HUES48 (cell line): ENCODE data around the gene SGCA.
A peak's percentile ranks its signal among the peaks of the same experiment; 100 is the strongest.

Experiments used
- H3K27ac ChIP-seq: one replicate; pipeline ENCODE4 v1.7.0; 2013; ENCODE audit warnings: low read depth, low read length, inconsistent platforms
- H3K27me3 ChIP-seq: 2 replicates; pipeline ENCODE4 v1.6.1; 2013; ENCODE audit warnings: mild to moderate bottlenecking, low read length; ENCODE audit not compliant: control insufficient read depth, insufficient read depth
- H3K36me3 ChIP-seq: 2 replicates; pipeline ENCODE4 v1.6.1; 2013; ENCODE audit warnings: low read length; ENCODE audit not compliant: control insufficient read depth, insufficient read depth
- H3K4me1 ChIP-seq: 2 replicates; pipeline ENCODE4 v1.6.1; 2013; ENCODE audit warnings: mild to moderate bottlenecking, low read length; ENCODE audit not compliant: control insufficient read depth, insufficient read depth
- H3K4me3 ChIP-seq: 2 replicates; pipeline ENCODE4 v1.5.1; 2013; ENCODE audit warnings: mild to moderate bottlenecking, low read depth, low read length
- H3K9ac ChIP-seq: 2 replicates; pipeline ENCODE4 v1.6.1; 2013; ENCODE audit warnings: mild to moderate bottlenecking, low read depth, low read length, moderate library complexity
- H3K9me3 ChIP-seq: 2 replicates; pipeline ENCODE4 v1.6.1; 2013; ENCODE audit warnings: low read length; ENCODE audit not compliant: control insufficient read depth, insufficient read depth

Gene SGCA

GRCh38 chr17:50199803-50200456, 34.1 kb downstream of the SGCA start:
- H3K4me3 ChIP-seq = peak overlapping the region; percentile 72
- no peak overlapping the region for H3K9ac ChIP-seq
- no peaks in the 10 kb centered on the region for H3K4me1 ChIP-seq
- H3K36me3 ChIP-seq = peaks cover 36% of the 10 kb centered on the region
- H3K27ac ChIP-seq = peak overlapping the region; percentile 69
- no peaks in the 10 kb centered on the region for H3K9me3 ChIP-seq
- H3K27me3 ChIP-seq = peaks cover 22% of the 10 kb centered on the region

- H3K27me3 ChIP-seq = peaks cover 27% of the 10 kb centered on the region
- H3K36me3 ChIP-seq = peaks cover 29% of the 10 kb centered on the region
- no peaks in the 10 kb centered on the region for H3K9me3 ChIP-seq
- H3K4me1 ChIP-seq = no peaks in the 10 kb centered on the region
- H3K4me3 ChIP-seq = peak overlapping the region; percentile 72
- H3K27ac ChIP-seq = peak overlapping the region; percentile 69
- H3K9ac ChIP-seq = 0 out of 2 replicates have a peak overlapping the region, but pooled peaks have one; percentile 11
Measured at GRCh38 chr17:50200457-50201275, 34.9 kb downstream of the SGCA start.

DNA sequence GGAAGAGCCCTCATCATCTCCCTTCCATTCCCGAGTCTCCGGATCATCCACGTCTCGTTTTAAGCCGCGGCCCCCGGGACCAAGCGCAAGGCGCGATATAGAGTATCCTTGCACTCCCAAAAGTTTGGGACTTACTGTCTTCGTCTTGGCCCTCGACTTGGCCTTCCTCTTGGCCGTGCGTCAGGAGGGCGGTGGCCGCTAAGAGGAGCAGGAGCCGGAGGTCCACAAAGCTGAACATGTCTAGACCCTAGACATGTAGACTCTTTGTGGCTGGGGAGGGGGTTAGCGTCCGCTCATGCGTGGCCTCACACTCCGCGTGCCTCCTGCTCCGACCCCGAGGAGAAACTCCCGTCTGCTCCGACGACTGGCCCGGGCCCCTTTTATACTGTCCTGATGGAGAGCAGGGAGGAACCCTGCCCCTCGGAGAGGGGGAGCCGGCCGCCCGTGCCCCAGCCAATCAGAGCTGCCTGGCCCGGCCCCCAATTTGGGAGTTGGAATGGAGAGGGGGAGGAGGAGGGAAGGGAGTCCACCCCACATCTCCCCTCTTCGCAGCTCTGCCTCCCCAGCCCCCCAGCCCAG, 35.6 kb downstream of the SGCA start, which contains the start of gene COL1A1:
Gene COL1A1, minus strand, starts transcription at position 356 of the 579 bp plus-strand sequence. Its CDS starts 118 bp downstream, at position 238.
- no peaks in the 10 kb centered on the region for H3K9me3 ChIP-seq
- H3K4me1 ChIP-seq = no peaks in the 10 kb centered on the region
- H3K36me3 ChIP-seq = peaks cover 23% of the 10 kb centered on the region
- H3K4me3 ChIP-seq = peak within 1 kb of the TSS; percentile 72
- peak within 1 kb of the TSS; percentile 69 for H3K27ac ChIP-seq
- peaks cover 27% of the 10 kb centered on the region for H3K27me3 ChIP-seq
- peak within 1 kb of the TSS; percentile 11; the same call in 1 of the 2 replicates for H3K9ac ChIP-seq

DNA sequence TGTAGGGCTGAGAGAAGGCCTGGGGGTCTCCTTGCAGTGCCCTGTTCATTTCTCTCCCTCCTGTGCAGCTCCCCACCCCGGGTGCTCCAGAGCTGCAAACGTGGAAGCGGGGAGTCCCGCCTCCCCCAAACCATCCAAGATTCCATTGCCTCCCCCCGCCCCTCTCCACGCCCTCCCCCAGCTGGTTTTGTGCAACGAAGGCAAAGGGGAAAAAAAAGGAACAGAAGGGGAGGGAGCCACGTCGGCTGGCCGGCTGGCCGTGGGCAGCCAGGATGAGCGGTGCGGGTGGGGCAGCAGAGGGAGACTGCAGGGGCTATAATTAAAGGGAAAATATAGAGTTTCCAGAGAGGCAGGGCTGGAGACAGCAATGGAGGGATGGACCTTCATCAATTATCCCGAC, 37.3 kb downstream of the SGCA start:
- Histone ChIP-seq H3K27ac (no peak overlapping the region), H3K4me1 (peaks cover 16% of the 10 kb centered on the region), H3K4me3 (no peak overlapping the region), H3K36me3 (peaks cover 6% of the 10 kb centered on the region; the same call in 1 of the 2 replicates), H3K27me3 (peaks cover 27% of the 10 kb centered on the region), H3K9me3 (no peaks in the 10 kb centered on the region), H3K9ac (no peak overlapping the region)

DNA sequence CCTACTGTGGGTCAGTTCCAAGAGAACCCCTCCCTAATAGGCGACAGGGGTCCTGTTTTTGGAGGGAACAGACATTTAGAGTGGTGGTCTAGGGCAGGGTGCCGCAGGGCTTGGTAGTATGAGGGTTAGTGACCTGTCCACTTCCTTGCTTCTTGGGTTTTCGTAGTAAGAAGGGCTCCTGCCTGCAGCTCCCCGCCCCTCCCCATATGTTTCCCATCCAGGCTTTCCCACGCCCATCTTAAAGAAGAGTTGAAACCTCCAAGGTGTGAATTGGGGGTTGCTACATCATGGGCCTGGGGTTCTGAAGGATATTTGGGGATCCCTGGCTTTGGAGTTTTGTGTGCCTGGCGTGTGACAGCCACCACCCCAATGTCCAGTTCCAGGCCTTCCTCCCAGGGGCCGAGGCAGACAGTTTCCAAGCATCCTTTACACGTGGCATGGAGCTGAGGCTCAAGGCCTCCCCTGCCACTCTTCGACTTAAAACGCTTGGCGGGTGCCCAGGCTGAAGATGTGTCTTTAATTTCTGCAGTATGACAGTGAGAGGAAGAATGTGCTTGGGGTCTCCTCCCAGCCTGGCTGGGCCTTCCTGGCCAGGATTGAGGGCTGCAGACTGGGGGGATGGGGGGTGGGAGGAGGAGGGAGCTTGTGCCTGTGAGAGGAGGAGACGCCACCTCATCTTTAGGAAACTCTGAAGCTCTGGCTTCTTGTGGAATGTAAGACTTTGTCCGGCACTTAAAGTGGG, 38.0 kb downstream of the SGCA start:
- Histone ChIP-seq H3K36me3 (0 out of 2 replicates have a peak, but pooled peaks cover under 1% of the 10 kb centered on the region), H3K9ac (no peak overlapping the region), H3K9me3 (no peaks in the 10 kb centered on the region), H3K4me3 (no peak overlapping the region), H3K27me3 (peaks cover 27% of the 10 kb centered on the region), H3K4me1 (peaks cover 23% of the 10 kb centered on the region), H3K27ac (no peak overlapping the region)

DNA sequence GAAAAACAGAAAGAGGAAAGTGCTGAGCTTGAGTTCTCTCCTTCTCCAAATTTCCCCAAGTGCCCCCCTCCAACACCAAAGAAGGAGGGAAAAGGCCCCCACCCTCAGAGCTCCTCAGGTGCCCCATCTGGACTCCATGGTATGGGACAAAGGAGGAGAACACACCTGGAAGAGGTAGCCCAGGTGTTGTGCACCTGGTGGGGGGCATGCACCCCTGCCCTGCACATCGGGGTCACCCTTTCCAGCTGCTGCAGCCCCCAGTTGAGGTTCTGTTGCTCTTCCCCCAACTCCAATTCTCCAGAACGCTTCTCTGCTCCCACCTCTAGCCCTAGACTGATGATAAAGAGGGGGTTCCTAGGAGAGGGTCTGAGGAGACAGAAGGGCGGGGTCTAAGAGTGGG, 38.6 kb downstream of the SGCA start:
- H3K4me1 ChIP-seq = peaks cover 29% of the 10 kb centered on the region
- no peak overlapping the region for H3K9ac ChIP-seq
- peaks cover 27% of the 10 kb centered on the region for H3K27me3 ChIP-seq
- H3K36me3 ChIP-seq = no peaks in the 10 kb centered on the region
- no peaks in the 10 kb centered on the region for H3K9me3 ChIP-seq
- H3K4me3 ChIP-seq = no peak overlapping the region
- no peak overlapping the region for H3K27ac ChIP-seq

DNA sequence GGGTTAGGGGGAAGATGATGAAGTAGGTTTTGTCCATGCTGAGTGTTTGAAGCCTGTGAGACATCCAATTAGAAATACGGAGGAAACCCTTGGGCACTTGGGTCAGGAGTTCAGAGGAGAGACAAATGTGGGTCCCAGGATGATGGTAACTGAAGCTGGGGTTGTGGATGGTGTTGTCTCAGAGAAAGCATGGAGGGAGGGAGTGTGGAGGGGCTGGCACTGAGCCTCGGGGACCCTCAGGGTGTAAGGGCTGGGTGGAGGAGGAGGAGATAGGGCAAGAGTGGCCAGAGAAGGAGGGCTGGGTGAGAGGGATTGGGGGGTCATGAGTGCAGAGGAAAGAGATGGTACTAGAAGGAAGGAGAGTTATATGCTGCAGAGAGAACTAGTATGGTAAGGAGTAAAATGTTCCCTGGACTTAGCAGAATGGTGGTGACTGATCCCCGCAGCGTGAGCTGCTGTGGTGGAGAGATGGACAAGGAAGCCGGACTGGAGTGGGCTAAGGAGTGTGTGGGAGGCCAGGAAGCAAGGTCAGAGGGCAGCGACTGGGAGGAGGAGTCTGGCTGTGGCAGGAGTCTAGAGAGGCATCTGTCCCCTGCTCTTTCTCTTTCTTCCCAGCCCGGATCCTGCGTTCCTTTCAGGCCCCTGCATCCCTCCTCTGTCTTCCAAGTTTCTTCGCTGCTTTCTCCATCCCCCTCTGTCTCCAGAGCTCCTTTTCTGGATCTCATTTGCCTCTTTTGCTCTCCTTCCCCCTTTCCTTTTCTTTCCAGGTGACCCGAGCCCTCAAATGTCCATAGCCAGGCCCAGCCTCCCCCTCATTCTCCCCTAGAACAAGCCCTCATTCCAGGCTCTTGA, 39.5 kb downstream of the SGCA start:
- Histone ChIP-seq H3K27ac (no peak overlapping the region), H3K9ac (no peak overlapping the region), H3K9me3 (no peaks in the 10 kb centered on the region), H3K4me3 (no peak overlapping the region), H3K36me3 (no peaks in the 10 kb centered on the region), H3K4me1 (peaks cover 38% of the 10 kb centered on the region), H3K27me3 (peaks cover 27% of the 10 kb centered on the region)

DNA sequence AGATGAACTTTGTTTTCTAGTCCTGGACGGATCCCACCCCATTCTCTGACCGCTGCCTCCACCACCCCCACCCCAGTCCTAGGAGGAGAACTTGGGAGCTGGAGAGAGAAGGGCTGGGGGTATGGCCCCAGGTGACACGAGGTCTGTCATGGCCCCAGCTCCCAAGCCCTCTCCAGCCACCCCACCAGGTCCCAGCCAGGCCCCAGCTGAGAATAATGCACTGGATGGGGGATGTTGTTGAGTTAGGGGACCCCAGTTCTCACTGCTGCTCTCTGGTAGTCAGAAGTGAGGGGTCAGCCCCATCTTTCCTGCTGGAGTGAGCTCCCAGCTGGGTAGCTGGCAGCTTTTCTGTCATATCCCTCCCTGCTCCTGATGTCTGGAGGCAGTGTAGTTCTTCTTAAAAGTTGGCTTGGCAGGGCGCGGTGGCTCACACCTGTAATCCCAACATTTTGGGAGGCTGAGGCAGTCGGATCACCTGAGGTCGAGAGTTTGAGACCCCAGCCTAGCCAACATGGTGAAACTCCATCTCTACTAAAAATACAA, 40.2 kb downstream of the SGCA start:
- peaks cover 24% of the 10 kb centered on the region for H3K27me3 ChIP-seq
- H3K36me3 ChIP-seq = no peaks in the 10 kb centered on the region
- H3K9me3 ChIP-seq = no peaks in the 10 kb centered on the region
- no peak overlapping the region for H3K9ac ChIP-seq
- no peak overlapping the region for H3K27ac ChIP-seq
- H3K4me3 ChIP-seq = no peak overlapping the region
- peaks cover 45% of the 10 kb centered on the region for H3K4me1 ChIP-seq

- no peak overlapping the region for H3K27ac ChIP-seq
- no peaks in the 10 kb centered on the region for H3K9me3 ChIP-seq
- peaks cover 17% of the 10 kb centered on the region for H3K27me3 ChIP-seq
- H3K36me3 ChIP-seq = no peaks in the 10 kb centered on the region
- H3K4me1 ChIP-seq = peaks cover 51% of the 10 kb centered on the region
- no peak overlapping the region for H3K4me3 ChIP-seq
- H3K9ac ChIP-seq = no peak overlapping the region
Measured at GRCh38 chr17:50206604-50207293, 40.9 kb downstream of the SGCA start.
